Bronchial epithelial cell (primary cell): ENCODE results near the gene CACNA1C. TPM values are rescaled to one million over a fixed set of nuclear protein-coding genes. Genes with fewer than 3 reads are reported as not detected.

Experiments used
- DNase-seq: peaks from one replicate; pipeline ENCODE4 v3.0.0-alpha.2; 2010; ENCODE audit warnings: low read depth
- FAIRE-seq: peaks from 2 replicates; lab custom pipeline; 2011; peaks lifted over from hg19 to GRCh38; lab: Jason Lieb, UNC
- H3K27me3 ChIP-seq: 2 replicates; pipeline ENCODE4 v1.5.1; 2011; ENCODE audit warnings: low read length; ENCODE audit not compliant: control insufficient read depth, insufficient read depth
- H3K36me3 ChIP-seq: 2 replicates; pipeline ENCODE4 v1.5.1; 2011; ENCODE audit warnings: low read length; ENCODE audit not compliant: control insufficient read depth, insufficient read depth
- H3K4me3 ChIP-seq: 2 replicates; pipeline ENCODE4 v1.5.1; 2011; ENCODE audit warnings: mild to moderate bottlenecking, low read depth, low read length, control low read depth
- CTCF ChIP-seq: IDR thresholded peaks from 2 replicates; pipeline ENCODE4 v1.5.1; 2011; ENCODE audit warnings: mild to moderate bottlenecking, moderate library complexity, low read length, control low read depth, inconsistent platforms; ENCODE audit not compliant: insufficient read depth, severe bottlenecking
- total RNA-seq: library from RNA; depleted of rRNA; stranded (reverse); fragments of >200 nt; gene quantifications from 2 replicates; pipeline ENCODE4 v1.2.1, GENCODE V29; 2014

Gene CACNA1C
- total RNA-seq, 1 donor from 2014 or later, result not detected

- no peak for TF ChIP-seq CTCF
- Histone ChIP-seq H3K36me3 (no peaks in the 10 kb centered on the region), H3K27me3 (no peaks in the 10 kb centered on the region), H3K4me3 (no peak overlapping the region)
- DNase-seq, result no peak
- no peak for FAIRE-seq
Observed at GRCh38 chr12:2431810-2432209, 379.0 kb downstream of the CACNA1C start.

DNA sequence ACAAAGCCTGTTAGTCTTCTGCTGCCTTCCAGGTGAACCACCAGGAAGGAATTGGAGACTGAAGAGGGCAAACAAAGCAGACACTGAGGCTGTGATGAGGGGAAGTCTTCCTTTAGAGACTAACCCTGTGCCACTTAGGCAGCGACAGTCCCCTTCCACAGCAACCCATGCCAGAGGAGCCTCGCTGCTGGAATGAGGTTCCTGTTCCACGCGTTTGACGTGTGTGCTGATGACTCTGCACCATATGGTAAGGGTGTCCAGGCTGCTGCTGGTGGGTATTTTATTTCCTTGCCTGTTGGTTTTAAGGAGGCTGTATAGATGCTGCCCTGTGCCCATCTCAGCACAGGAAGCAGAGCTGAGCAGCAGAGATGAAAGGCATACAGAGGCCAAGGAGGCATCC, 380.1 kb downstream of the CACNA1C start:
- Histone ChIP-seq H3K27me3 (no peaks in the 10 kb centered on the region), H3K4me3 (no peak overlapping the region), H3K36me3 (no peaks in the 10 kb centered on the region)
- TF ChIP-seq CTCF, result no peak
- no peak for DNase-seq
- FAIRE-seq, result no peak

DNA sequence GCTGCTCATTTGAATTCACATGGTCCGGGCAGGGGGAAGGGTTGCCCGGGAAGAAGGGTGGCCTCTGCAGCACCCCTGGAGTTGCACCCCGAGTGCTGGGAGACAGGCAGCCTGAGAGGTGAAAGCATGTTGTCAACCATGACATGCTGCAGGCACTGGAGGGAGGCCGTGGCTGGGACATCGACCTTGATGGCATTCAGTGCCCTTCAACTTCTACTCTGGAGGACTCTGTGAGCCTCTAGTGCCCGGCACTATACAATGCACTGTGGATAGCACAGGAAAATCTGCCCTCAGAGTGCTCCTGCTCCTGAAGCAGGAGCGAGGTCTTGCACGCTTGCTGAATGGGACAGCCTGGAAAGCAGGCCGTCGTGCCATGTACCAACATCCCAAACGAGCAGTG, 382.7 kb downstream of the CACNA1C start:
- Histone ChIP-seq H3K36me3 (no peaks in the 10 kb centered on the region), H3K4me3 (no peak overlapping the region), H3K27me3 (no peaks in the 10 kb centered on the region)
- no peak for TF ChIP-seq CTCF
- FAIRE-seq (no peak), DNase-seq (no peak)

DNA sequence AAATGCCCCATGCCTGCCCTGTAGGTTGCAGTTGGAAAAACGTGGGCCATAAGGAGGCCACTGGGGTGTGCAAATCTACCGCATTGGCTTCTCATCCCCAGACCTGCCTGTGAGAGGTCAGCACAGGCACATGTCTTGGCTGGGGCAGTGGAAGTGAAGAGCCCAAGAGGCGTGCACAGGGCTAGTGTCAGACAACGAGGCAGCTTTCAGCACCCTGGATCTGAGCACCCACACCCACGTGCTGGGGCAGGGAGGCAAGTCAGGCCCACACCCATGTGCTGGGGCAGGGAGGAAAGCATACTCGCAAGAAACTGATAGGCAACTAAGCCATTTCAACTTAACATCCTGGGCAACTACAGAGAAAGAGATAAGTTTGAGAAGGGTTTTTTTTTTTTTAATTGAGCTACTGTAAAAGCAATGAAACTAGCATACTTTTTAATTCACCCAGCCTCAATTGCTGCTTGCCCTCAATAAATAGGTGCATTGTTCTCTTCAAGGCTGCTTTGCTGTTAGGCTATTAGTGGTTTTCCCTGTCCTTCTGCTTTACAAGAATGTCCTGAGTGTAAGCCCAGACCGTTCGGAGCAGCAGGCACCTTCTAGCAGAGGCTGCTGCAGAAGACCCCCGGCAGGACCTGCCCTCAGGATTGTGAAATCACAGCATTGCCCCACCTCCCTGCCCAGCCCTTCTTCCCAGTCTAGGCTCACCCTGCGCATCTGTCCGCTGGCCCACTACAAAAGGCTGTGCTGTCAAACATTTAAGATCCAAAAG, 386.7 kb downstream of the CACNA1C start:
- Histone ChIP-seq H3K4me3 (no peak overlapping the region), H3K27me3 (no peaks in the 10 kb centered on the region), H3K36me3 (no peaks in the 10 kb centered on the region)
- DNase-seq, result no peak
- no peak for FAIRE-seq
- TF ChIP-seq CTCF, result no peak

GRCh38 chr12:2443776-2444175, 391.0 kb downstream of the CACNA1C start:
- no peaks in the 10 kb centered on the region for H3K27me3 ChIP-seq
- DNase-seq, result no peak
- H3K36me3 ChIP-seq, result no peaks in the 10 kb centered on the region
- no peak for TF ChIP-seq CTCF
- FAIRE-seq, result no peak
- no peak overlapping the region for H3K4me3 ChIP-seq

DNA sequence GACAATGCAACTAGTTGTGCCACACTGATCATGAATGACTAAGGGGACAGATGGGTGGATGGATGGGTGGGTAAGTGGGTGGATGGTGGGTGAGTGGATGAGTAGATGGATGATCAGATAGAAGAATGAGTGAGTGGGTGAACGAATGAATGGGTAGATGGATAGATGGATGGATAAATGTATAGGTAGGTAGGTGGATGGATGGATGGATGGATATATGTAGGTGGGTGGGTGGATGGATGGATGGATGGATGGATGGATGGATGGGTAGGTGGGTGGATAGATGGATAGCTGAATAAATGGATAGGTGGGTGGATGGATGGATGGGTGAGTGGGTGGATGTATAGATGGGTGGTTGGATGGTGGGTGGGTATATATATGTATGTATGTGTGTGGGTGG, 393.2 kb downstream of the CACNA1C start:
- no peak for FAIRE-seq
- no peak overlapping the region for H3K4me3 ChIP-seq

More for the DNA sequence above, 393.2 kb downstream of the CACNA1C start:
- no peak for DNase-seq
- TF ChIP-seq CTCF, result no peak
- Histone ChIP-seq H3K27me3 (no peaks in the 10 kb centered on the region), H3K36me3 (no peaks in the 10 kb centered on the region)
